IMR-90 (cell line): ENCODE data around the gene LDAH. TPM values are rescaled to one million over a fixed set of nuclear protein-coding genes. Genes with fewer than 3 reads are reported as not detected.

ENCODE experiments used
- ATAC-seq: fragments of 200-7000 bp; cut with Tn5 transposase; 2 replicates; pipeline ENCODE4 v1.9.1; 2020; ENCODE audit warnings: low read depth, mild to moderate bottlenecking, moderate library complexity
- BruUV-seq: library from RNA; stranded (reverse); fragments of 400-500 nt; replicated peaks from 2 replicates; lab custom pipeline; 2021; lab: Mats Ljungman, UMichigan
- CTCF ChIA-PET: fragments of 300-600 bp; formaldehyde crosslinking; extraction: SDS; loops from one replicate; lab custom pipeline; 2021; ENCODE audit warnings: antibody characterized with exemption; lab: Yijun Ruan, JAX
- POLR2A ChIA-PET: fragments of 300-600 bp; sonication (Branson Sonifier 250); formaldehyde crosslinking; loops from one replicate; lab custom pipeline; 2022; ENCODE audit warnings: antibody characterized with exemption; ENCODE audit not compliant: unreplicated experiment; lab: Charles Lee
- DNase-seq: peaks from one replicate; pipeline ENCODE4 v3.0.0; 2013
- H2AFZ ChIP-seq: replicated peaks from 2 replicates; pipeline ENCODE3; 2013; ENCODE audit warnings: low read length, mild to moderate bottlenecking; ENCODE audit not compliant: poor library complexity
- H2AK5ac ChIP-seq: 2 replicates; pipeline ENCODE4 v1.6.1; 2013; ENCODE audit warnings: low read depth, low read length, inconsistent platforms
- H2AK9ac ChIP-seq: replicated peaks from 2 replicates; pipeline ENCODE3; 2013; ENCODE audit warnings: mild to moderate bottlenecking, low read depth, low read length, moderate library complexity; ENCODE audit not compliant: poor library complexity
- H2BK120ac ChIP-seq: 2 replicates; pipeline ENCODE4 v1.6.1; 2013; ENCODE audit warnings: low read depth, low read length, inconsistent platforms
- H2BK15ac ChIP-seq: 3 replicates; pipeline ENCODE4 v1.6.1; 2013; ENCODE audit warnings: low read depth, low read length, inconsistent platforms
- H2BK20ac ChIP-seq: 2 replicates; pipeline ENCODE4 v1.6.1; 2013; ENCODE audit warnings: low read depth, mild to moderate bottlenecking, inconsistent platforms, low read length, moderate library complexity
- H2BK5ac ChIP-seq: 2 replicates; pipeline ENCODE4 v1.6.1; 2013; ENCODE audit warnings: mild to moderate bottlenecking, low read depth, low read length, inconsistent platforms; ENCODE audit not compliant: poor library complexity, severe bottlenecking
- H3K14ac ChIP-seq: replicated peaks from 2 replicates; pipeline ENCODE4 v1.6.1; 2013; ENCODE audit warnings: low read depth, low read length, inconsistent platforms
- H3K18ac ChIP-seq: 2 replicates; pipeline ENCODE4 v1.6.1; 2013; ENCODE audit warnings: low read depth, low read length, control low read depth
- H3K23ac ChIP-seq: 2 replicates; pipeline ENCODE4 v1.6.1; 2013; ENCODE audit warnings: low read depth, low read length, inconsistent platforms
- H3K27ac ChIP-seq: 2 replicates; pipeline ENCODE4 v1.5.1; 2013; ENCODE audit warnings: mild to moderate bottlenecking, control low read depth, low read length; ENCODE audit not compliant: insufficient read depth
- H3K27me3 ChIP-seq: 2 replicates; pipeline ENCODE4 v1.6.1; 2013; ENCODE audit warnings: low read length; ENCODE audit not compliant: control insufficient read depth, insufficient read depth
- H3K36me3 ChIP-seq: 2 replicates; pipeline ENCODE4 v1.6.1; 2013; ENCODE audit warnings: low read length, mixed read lengths; ENCODE audit not compliant: control insufficient read depth, insufficient read depth
- H3K4ac ChIP-seq: 2 replicates; pipeline ENCODE4 v1.6.1; 2013; ENCODE audit warnings: low read depth, low read length, inconsistent platforms
- H3K4me1 ChIP-seq: 2 replicates; pipeline ENCODE4 v1.6.1; 2013; ENCODE audit warnings: low read length, mixed read lengths; ENCODE audit not compliant: control insufficient read depth, insufficient read depth
- H3K4me2 ChIP-seq: 2 replicates; pipeline ENCODE4 v1.6.1; 2013; ENCODE audit warnings: low read depth, mild to moderate bottlenecking, control low read depth, low read length, moderate library complexity
- H3K4me3 ChIP-seq: 2 replicates; pipeline ENCODE4 v1.5.1; 2013; ENCODE audit warnings: low read depth, mild to moderate bottlenecking, control low read depth, low read length, moderate library complexity; ENCODE audit not compliant: insufficient read depth
- H3K56ac ChIP-seq: 2 replicates; pipeline ENCODE4 v1.6.1; 2013; ENCODE audit warnings: low read length, inconsistent platforms; ENCODE audit not compliant: insufficient read depth; ENCODE audit errors: extremely low read depth
- H3K79me1 ChIP-seq, 2 experiments: 2 replicates each; pipeline ENCODE4 v1.6.1; 2013; ENCODE audit warnings: low read length in 2 of 2, inconsistent platforms in 1 of 2, low read depth in 1 of 2
- H3K9ac ChIP-seq: 2 replicates; pipeline ENCODE4 v1.6.1; 2013; ENCODE audit warnings: low read depth, low read length, control low read depth
- H3K9me1 ChIP-seq: 2 replicates; pipeline ENCODE4 v1.6.1; 2013; ENCODE audit warnings: low read length, inconsistent platforms; ENCODE audit not compliant: insufficient read depth
- H3K9me3 ChIP-seq: 2 replicates; pipeline ENCODE4 v1.6.1; 2013; ENCODE audit warnings: low read length; ENCODE audit not compliant: control insufficient read depth, insufficient read depth
- H4K20me1 ChIP-seq: 2 replicates; pipeline ENCODE4 v1.6.1; 2013; ENCODE audit warnings: low read length, inconsistent platforms; ENCODE audit not compliant: insufficient read depth
- H4K5ac ChIP-seq: 2 replicates; pipeline ENCODE4 v1.6.1; 2013; ENCODE audit warnings: mild to moderate bottlenecking, low read depth, low read length, control low read depth
- H4K8ac ChIP-seq, 2 experiments: 2 replicates each; pipeline ENCODE4 v1.6.1; 2013; ENCODE audit warnings: low read depth in 2 of 2, low read length in 2 of 2, control low read depth in 1 of 2, inconsistent platforms in 1 of 2
- H4K91ac ChIP-seq: 2 replicates; pipeline ENCODE4 v1.6.1; 2013; ENCODE audit warnings: low read depth, low read length, inconsistent platforms; ENCODE audit not compliant: insufficient read depth
- MXI1 ChIP-seq: IDR thresholded peaks from 2 replicates; pipeline ENCODE4 v1.6.1; 2012; ENCODE audit warnings: low read depth, mild to moderate bottlenecking, low read length, moderate library complexity, borderline replicate concordance
- WGBS, 2 experiments: methylation state at CpG; one replicate each; pipeline versions ENCODE4 v1.1.5 to v1.1.7; 2013; ENCODE audit warnings: missing lambda C conversion rate in 2 of 2; ENCODE audit not compliant: insufficient read length in 1 of 2; ENCODE audit errors: extremely low coverage in 2 of 2; 5-methylcytosine and 5-hydroxymethylcytosine counted together
- dilution Hi-C: fragments of 300-500 bp; cut with HindIII; formaldehyde crosslinking; loops from one replicate; pipeline ENCODE4 v1.14.3; 2018; ENCODE audit warnings: low sequenced_read_pairs; ENCODE audit not compliant: unreplicated experiment
- in situ Hi-C: fragments of 300-500 bp; cut with MboI; formaldehyde crosslinking; loops from 3 replicates; pipeline ENCODE4 v1.14.3; 2019; ENCODE audit warnings: low sequenced_read_pairs, inconsistent platforms, mixed read lengths
- intact Hi-C: fragments of 100-400 bp; cut with micrococcal nuclease; formaldehyde crosslinking; loops from 2 replicates; pipeline ENCODE4 v1.10.0; 2022
- polyA plus RNA-seq, 3 experiments: library from polyadenylated mRNA; depleted of rRNA; stranded (reverse); fragments of >200 nt; gene quantifications; 2 replicates each; pipeline ENCODE4 v1.2.3, GENCODE V29; 2012; ENCODE audit warnings: low replicate concordance in 1 of 3
- total RNA-seq: library from RNA; depleted of rRNA; stranded (reverse); fragments of >200 nt; gene quantifications from 2 replicates; pipeline ENCODE4 v1.2.3, GENCODE V29; 2012

Gene LDAH
- total and polyA plus RNA-seq, 2 of the 4 experiments (the other 2 are of a cell fraction): 12.1 to 31.7 TPM

- Histone ChIP-seq H3K4me1 (peaks cover 1% of the 10 kb centered on the region; the same call in 1 of the 2 replicates), H2AK9ac (no peak overlapping the region), H3K18ac (no peak overlapping the region), H2BK20ac (no peak overlapping the region), H3K23ac (no peak overlapping the region), H2AK5ac (no peak overlapping the region), H4K91ac (no peak overlapping the region), H3K79me1 (peaks cover 5 to 7% of the 10 kb centered on the region in 2 experiments; a peak in 2 of 4 replicates), H4K8ac (no peak overlapping the region), H4K20me1 (no peaks in the 10 kb centered on the region; the same call in 1 of the 2 replicates), H3K4ac (no peak overlapping the region), H4K5ac (no peak overlapping the region), H3K4me2 (no peak overlapping the region), H3K36me3 (no peaks in the 10 kb centered on the region), H3K27ac (no peak overlapping the region), H3K27me3 (no peaks in the 10 kb centered on the region), H2BK5ac (no peak overlapping the region), H2AFZ (no peak overlapping the region), H3K56ac (no peak overlapping the region), H2BK120ac (no peak overlapping the region), H3K9ac (no peak overlapping the region), H3K14ac (no peak overlapping the region), H2BK15ac (no peak overlapping the region; the same call in 2 of the 3 replicates), H3K9me1 (0 out of 2 replicates have a peak, but pooled peaks cover 3% of the 10 kb centered on the region), H3K9me3 (no peaks in the 10 kb centered on the region), H3K4me3 (no peak overlapping the region)
- dilution Hi-C loops (no loop called here), in situ Hi-C loops (no loop called here), intact Hi-C loops (no loop called here)
- no CpG with 5 or more reads among the region's 1 CpG for WGBS, 2 experiments
- BruUV-seq: no TSS peak
- ATAC-seq (no peak), DNase-seq (no peak)
- CTCF ChIA-PET: no interaction called here
- no peak for TF ChIP-seq MXI1
- POLR2A ChIA-PET: no interaction called here
These were observed 118.0 kb downstream of the LDAH start for GRCh38 chr2:20704886-20705285.
